GM12878 (cell line): ENCODE measurements around the gene SLC29A1. TPM values are rescaled to one million over a fixed set of nuclear protein-coding genes. Genes with fewer than 3 reads are reported as not detected.

Experiments used
- ATAC-seq: fragments of 200-7000 bp; cut with Tn5 transposase; 3 replicates; pipeline ENCODE4 v1.9.1; 2020; ENCODE audit warnings: mild to moderate bottlenecking, moderate library complexity
- BruUV-seq: library from RNA; stranded (reverse); fragments of 400-500 nt; replicated peaks from 2 replicates; lab custom pipeline; 2021; lab: Mats Ljungman, UMichigan
- CTCF ChIA-PET: fragments of 300-600 bp; sonication (Branson Sonifier 250); formaldehyde crosslinking; extraction: SDS; loops from one replicate; lab custom pipeline; 2021; ENCODE audit warnings: inconsistent platforms; lab: Yijun Ruan, JAX
- POLR2A ChIA-PET: fragments of 350-600 bp; formaldehyde crosslinking; extraction: SDS; loops from one replicate; lab custom pipeline; 2021; ENCODE audit warnings: inconsistent platforms; lab: Charles Lee
- RAD21 ChIA-PET: fragments of 300-600 bp; sonication (Branson Sonifier 250); formaldehyde crosslinking; loops from one replicate; lab custom pipeline; 2023; ENCODE audit warnings: antibody characterized with exemption; ENCODE audit not compliant: unreplicated experiment; lab: Charles Lee
- SMC1A ChIA-PET: fragments of 300-600 bp; sonication (Branson Sonifier 250); formaldehyde crosslinking; loops from one replicate; lab custom pipeline; 2023; ENCODE audit not compliant: unreplicated experiment, uncharacterized antibody; lab: Charles Lee
- DNase-seq: peaks from one replicate; pipeline ENCODE4 v3.0.0-alpha.2; 2011; ENCODE audit warnings: low read depth, low spot score
- FAIRE-seq: peaks from 3 replicates; lab custom pipeline; 2011; peaks lifted over from hg19 to GRCh38; lab: Jason Lieb, UNC
- H2AFZ ChIP-seq: 2 replicates; pipeline ENCODE4 v1.6.0; 2011; ENCODE audit warnings: low read depth, low read length, control low read depth; ENCODE audit not compliant: control insufficient read depth
- H3K27ac ChIP-seq: 2 replicates; pipeline ENCODE4 v1.5.1; 2011; ENCODE audit warnings: control low read depth; ENCODE audit not compliant: control insufficient read depth, insufficient read depth
- H3K27me3 ChIP-seq, 2 experiments: replicated peaks in 1 of 2; 2 replicates each; pipeline versions ENCODE4 v1.6.0 to v1.6.1; 2011; ENCODE audit warnings: low read length in 1 of 2; ENCODE audit not compliant: control insufficient read depth in 2 of 2, insufficient read depth in 2 of 2
- H3K36me3 ChIP-seq, 2 experiments: 2 replicates each; pipeline ENCODE4 v1.5.1; 2011; ENCODE audit warnings: low read length in 1 of 2; ENCODE audit not compliant: control insufficient read depth in 2 of 2, insufficient read depth in 2 of 2
- H3K4me1 ChIP-seq: 2 replicates; pipeline ENCODE4 v1.6.1; 2011; ENCODE audit warnings: mild to moderate bottlenecking, low read length, moderate library complexity, mixed read lengths; ENCODE audit not compliant: control insufficient read depth, insufficient read depth
- H3K4me2 ChIP-seq: 2 replicates; pipeline ENCODE4 v1.6.0; 2011; ENCODE audit warnings: control low read depth; ENCODE audit not compliant: control insufficient read depth, insufficient read depth
- H3K4me3 ChIP-seq: fragments of 200-600 bp; sonication (generic); 2 replicates; pipeline ENCODE4 v1.5.1; 2016
- H3K79me2 ChIP-seq: 2 replicates; pipeline ENCODE4 v1.6.0; 2011; ENCODE audit warnings: low read length; ENCODE audit not compliant: control insufficient read depth, insufficient read depth
- H3K9ac ChIP-seq: 2 replicates; pipeline ENCODE4 v1.8.0; 2011; ENCODE audit warnings: low read length, control low read depth, mixed read lengths; ENCODE audit not compliant: control insufficient read depth, insufficient read depth
- H3K9me3 ChIP-seq: replicated peaks from 3 replicates; pipeline ENCODE4 v1.5.1; 2011; ENCODE audit warnings: mild to moderate bottlenecking, low read length; ENCODE audit not compliant: control insufficient read depth, insufficient read depth
- H4K20me1 ChIP-seq: 2 replicates; pipeline ENCODE4 v1.6.0; 2011; ENCODE audit not compliant: control insufficient read depth, insufficient read depth
- BACH1 ChIP-seq: fragments of 450-650 bp; IDR thresholded peaks from 2 replicates; pipeline ENCODE4 v1.6.1; 2017; ENCODE audit warnings: mild to moderate bottlenecking, borderline replicate concordance
- BCL3 ChIP-seq: IDR thresholded peaks from 2 replicates; pipeline ENCODE4 v1.6.1; 2011; ENCODE audit warnings: borderline replicate concordance, low read depth, mild to moderate bottlenecking, moderate library complexity, low read length; ENCODE audit not compliant: insufficient read depth, poor library complexity, severe bottlenecking
- CBX5 ChIP-seq: sonication (generic); IDR thresholded peaks from 2 replicates; pipeline ENCODE4 v1.6.1; 2016; ENCODE audit warnings: low read depth, moderate library complexity, mild to moderate bottlenecking, inconsistent platforms
- CUX1 ChIP-seq: IDR thresholded peaks from 2 replicates; pipeline ENCODE4 v1.6.1; 2012; ENCODE audit warnings: improper control_type of control experiment, low read depth, low read length; ENCODE audit not compliant: insufficient replicate concordance
- EP300 ChIP-seq, 2 experiments: fragments of 150-350 bp in 1 of 2; IDR thresholded peaks; 2 replicates each; pipeline ENCODE4 v1.6.1; 2011 to 2012; ENCODE audit warnings: low read depth in 2 of 2, low read length in 2 of 2, borderline replicate concordance in 1 of 2, improper control_type of control experiment in 1 of 2, inconsistent platforms in 1 of 2; ENCODE audit not compliant: control insufficient read depth in 1 of 2
- GABPA ChIP-seq: IDR thresholded peaks from 2 replicates; pipeline ENCODE4 v1.6.1; 2014; ENCODE audit warnings: antibody characterized with exemption, low read depth, mild to moderate bottlenecking, inconsistent platforms
- IKZF2 ChIP-seq, 2 experiments: fragments of 450-650 bp; IDR thresholded peaks; 2 replicates each; pipeline ENCODE4 v1.6.1; 2017; ENCODE audit warnings: mild to moderate bottlenecking in 2 of 2, moderate library complexity in 2 of 2
- MTA2 ChIP-seq: fragments of 450-650 bp; IDR thresholded peaks from 2 replicates; pipeline ENCODE4 v1.6.1; 2016; ENCODE audit warnings: low read depth, mild to moderate bottlenecking, moderate library complexity
- NRF1 ChIP-seq: conservative IDR thresholded peaks from 2 replicates; pipeline ENCODE4 v1.6.1; 2011; ENCODE audit warnings: mild to moderate bottlenecking, low read depth, low read length, improper control_type of control experiment
- POLR2AphosphoS2 ChIP-seq: IDR thresholded peaks from 2 replicates; pipeline ENCODE4 v1.6.1; 2011; ENCODE audit warnings: low read depth, mild to moderate bottlenecking, low read length, improper control_type of control experiment, moderate library complexity
- POLR2AphosphoS5 ChIP-seq: IDR thresholded peaks from 2 replicates; pipeline ENCODE4 v1.6.1; 2011; ENCODE audit warnings: mild to moderate bottlenecking, low read length, inconsistent platforms
- RAD21 ChIP-seq: IDR thresholded peaks from 2 replicates; pipeline ENCODE4 v1.6.1; 2011; ENCODE audit warnings: mild to moderate bottlenecking, low read depth, low read length, moderate library complexity; ENCODE audit not compliant: insufficient read depth
- RCOR1 ChIP-seq: conservative IDR thresholded peaks from 2 replicates; pipeline ENCODE4 v1.6.1; 2012; ENCODE audit warnings: low read depth, low read length, improper control_type of control experiment
- RFX5 ChIP-seq: IDR thresholded peaks from 2 replicates; pipeline ENCODE4 v1.6.1; 2011; ENCODE audit warnings: low read depth, low read length, improper control_type of control experiment
- SRF ChIP-seq, 2 experiments: IDR thresholded peaks; 2 replicates each; pipeline ENCODE4 v1.6.1; 2011; ENCODE audit warnings: low read depth in 2 of 2, low read length in 2 of 2, mild to moderate bottlenecking in 1 of 2, moderate library complexity in 1 of 2
- ZNF622 ChIP-seq: fragments of 450-650 bp; IDR thresholded peaks from 2 replicates; pipeline ENCODE4 v1.6.1; 2017; ENCODE audit warnings: mild to moderate bottlenecking, inconsistent platforms
- WGBS: methylation state at CpG from one replicate; pipeline ENCODE4 v1.1.6; 2016; ENCODE audit warnings: low lambda C conversion rate; ENCODE audit not compliant: insufficient replicate concordance, insufficient coverage; ENCODE audit errors: missing lambda C conversion rate; 5-methylcytosine and 5-hydroxymethylcytosine counted together
- in situ Hi-C: fragments of 300-500 bp; cut with MboI; formaldehyde crosslinking; loops from 9 replicates; pipeline ENCODE4 v1.14.3; 2018; ENCODE audit warnings: mixed read lengths
- intact Hi-C: fragments of 100-400 bp; cut with micrococcal nuclease; formaldehyde crosslinking; loops from one replicate; pipeline ENCODE4 v1.14.2; 2022; ENCODE audit not compliant: unreplicated experiment
- polyA plus RNA-seq, 11 experiments: library from polyadenylated mRNA; depleted of rRNA in 4 of 11; unstranded in 6 of 11; stranded (reverse) in 5 of 11; fragments of >200 nt; fragmentation: Nextera tagmentation in 4 of 11; fragmentation: Illumina TruSeq in 1 of 11; extraction: Ambion mirVana in 4 of 11; extraction: Trizol in 1 of 11; gene quantifications; 1 replicate in 1 of 11; 2 replicates in 10 of 11; pipeline versions ENCODE4 v1.2.1 to v1.2.3, GENCODE V29; 2011 to 2016; ENCODE audit warnings: inconsistent platforms in 2 of 11, missing spikeins in 2 of 11, low read depth in 1 of 11
- total RNA-seq, 4 experiments: library from RNA; depleted of rRNA in 3 of 4; stranded (reverse); fragments of >200 nt in 3 of 4; fragmentation: Illumina TruSeq in 1 of 4; extraction: Trizol in 1 of 4; gene quantifications; 2 replicates each; pipeline versions ENCODE4 v1.2.1 to v1.2.3, GENCODE V29; 2013 to 2021

SLC29A1 gene
- total and polyA plus RNA-seq, 10 of the 15 experiments (the other 5 are each of a cell fraction or from before 2014, with no cell fraction given) = 10.0 to 132 (median 93.4) TPM

GRCh38 chr6:44254191-44255104 lies 31.1 kb downstream of the SLC29A1 start:
- Histone ChIP-seq H3K4me3 (no peak overlapping the region), H3K4me1 (peaks cover 35% of the 10 kb centered on the region), H4K20me1 (peaks cover 10% of the 10 kb centered on the region; the same call in 1 of the 2 replicates), H3K9me3 (no peaks in the 10 kb centered on the region), H2AFZ (no peak overlapping the region), H3K27ac (no peak overlapping the region), H3K36me3 (peaks cover 38 to 57% of the 10 kb centered on the region in 2 experiments), H3K4me2 (peak overlapping the region; percentile 71), H3K9ac (no peak overlapping the region), H3K79me2 (peaks cover 84% of the 10 kb centered on the region), H3K27me3 (no peaks in the 10 kb centered on the region)
- CTCF ChIA-PET = interaction anchor here (0.7 to 5.0 kb wide), 16 partner anchors 7 to 158 kb away, joined by 3 to 45 read pairs (median 4); partner anchors contain the start of genes HSP90AB1 and SLC29A1
- FAIRE-seq (no peak), ATAC-seq (no peak), DNase-seq (no peak)
- SMC1A ChIA-PET = interaction anchor here (0.8 to 3.1 kb wide), 9 partner anchors 8 to 83 kb away, joined by 3 to 25 read pairs (median 5); partner anchors contain the start of genes HSP90AB1 and SLC29A1
- RAD21 ChIA-PET = interaction anchor here (0.7 to 4.8 kb wide), 8 partner anchors 8 to 158 kb away, joined by 3 to 28 read pairs (median 3); partner anchors contain the start of gene HSP90AB1
- WGBS = 75% methylated on average over 11 of the region's 12 CpGs
- intact Hi-C loops (no loop called here), in situ Hi-C loops (no loop called here)
- BruUV-seq = no TSS peak
- POLR2A ChIA-PET = interaction anchor here (0.5 to 10.7 kb wide), 10 partner anchors 7 to 185 kb away, joined by 3 to 131 read pairs (median 4); partner anchors contain the start of gene HSP90AB1
- TF ChIP-seq ZNF622 (no peak), MTA2 (no peak), IKZF2 (IDR thresholded peaks at IDR 0.05) (no peak), GABPA (no peak), BCL3 (peak; percentile 9), BACH1 (peak; percentile 71), RAD21 (no peak), CUX1 (no peak), CBX5 (no peak), NRF1 (no peak), RFX5 (no peak), POLR2AphosphoS5 (peak; percentile 32), POLR2AphosphoS2 (peak; percentile 83; the same call in 1 of the 2 replicates), EP300 (IDR thresholded peaks at IDR 0.05; ENCODE audit: borderline replicate concordance in 1 of 2, control insufficient read depth in 1 of 2, low read depth in 2 of 2, low read length in 2 of 2) (no peak), RCOR1 (no peak), SRF (IDR thresholded peaks at IDR 0.05; ENCODE audit: low read depth in 2 of 2, low read length in 2 of 2) (no peak)
